ENCODE results near the gene CTDSP1.

DNA sequence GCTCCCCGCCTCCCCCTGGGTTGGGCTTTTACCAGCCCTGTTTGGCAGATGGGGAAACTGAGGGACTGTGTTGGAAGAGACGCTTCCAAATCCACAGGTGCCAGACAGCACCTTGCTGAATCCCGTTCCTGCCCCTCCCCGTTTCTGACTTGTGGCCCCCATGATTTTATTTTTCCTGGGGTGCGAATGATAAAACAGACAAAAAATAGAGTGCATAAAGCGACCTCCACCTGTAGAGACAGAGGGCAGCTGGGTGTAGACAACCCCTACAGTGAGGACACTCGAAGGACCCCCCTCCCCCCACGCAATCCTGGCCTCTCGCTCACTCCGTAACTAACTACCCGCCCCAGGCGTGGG is 2.2 kb upstream of the CTDSP1 start:
- TF ChIP-seq, protein P1, sequence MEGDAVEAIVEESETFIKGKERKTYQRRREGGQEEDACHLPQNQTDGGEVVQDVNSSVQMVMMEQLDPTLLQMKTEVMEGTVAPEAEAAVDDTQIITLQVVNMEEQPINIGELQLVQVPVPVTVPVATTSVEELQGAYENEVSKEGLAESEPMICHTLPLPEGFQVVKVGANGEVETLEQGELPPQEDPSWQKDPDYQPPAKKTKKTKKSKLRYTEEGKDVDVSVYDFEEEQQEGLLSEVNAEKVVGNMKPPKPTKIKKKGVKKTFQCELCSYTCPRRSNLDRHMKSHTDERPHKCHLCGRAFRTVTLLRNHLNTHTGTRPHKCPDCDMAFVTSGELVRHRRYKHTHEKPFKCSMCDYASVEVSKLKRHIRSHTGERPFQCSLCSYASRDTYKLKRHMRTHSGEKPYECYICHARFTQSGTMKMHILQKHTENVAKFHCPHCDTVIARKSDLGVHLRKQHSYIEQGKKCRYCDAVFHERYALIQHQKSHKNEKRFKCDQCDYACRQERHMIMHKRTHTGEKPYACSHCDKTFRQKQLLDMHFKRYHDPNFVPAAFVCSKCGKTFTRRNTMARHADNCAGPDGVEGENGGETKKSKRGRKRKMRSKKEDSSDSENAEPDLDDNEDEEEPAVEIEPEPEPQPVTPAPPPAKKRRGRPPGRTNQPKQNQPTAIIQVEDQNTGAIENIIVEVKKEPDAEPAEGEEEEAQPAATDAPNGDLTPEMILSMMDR (IDR thresholded peaks at IDR 0.05), result no peak
- no peak for TF ChIP-seq POLR2AphosphoS5 (IDR thresholded peaks at IDR 0.05)
